Fibroblast of lung (primary cell): ENCODE data around the gene ACAT2. TPM values are rescaled to one million over a fixed set of nuclear protein-coding genes. Genes with fewer than 3 reads are reported as not detected.
A peak's percentile ranks its signal among the peaks of the same experiment; 100 is the strongest.

ENCODE experiments used
- DNase-seq, 2 donors: peaks; one replicate each; pipeline versions ENCODE4 v3.0.0 to v3.0.0-alpha.2; 2010; ENCODE audit warnings: low read depth in 2 of 2
- H2AFZ ChIP-seq: 2 replicates; pipeline ENCODE4 v1.5.1; 2012; ENCODE audit warnings: low read length, control low read depth, inconsistent platforms
- H3K27ac ChIP-seq: 2 replicates; pipeline ENCODE4 v1.5.1; 2011; ENCODE audit warnings: low read length, control low read depth; ENCODE audit not compliant: insufficient read depth
- H3K27me3 ChIP-seq: 2 replicates; pipeline ENCODE4 v1.5.1; 2011; ENCODE audit warnings: mild to moderate bottlenecking, low read length; ENCODE audit not compliant: control insufficient read depth, insufficient read depth
- H3K36me3 ChIP-seq: 2 replicates; pipeline ENCODE4 v1.5.1; 2011; ENCODE audit warnings: low read length; ENCODE audit not compliant: control insufficient read depth, insufficient read depth
- H3K4me1 ChIP-seq: 2 replicates; pipeline ENCODE4 v1.5.1; 2011; ENCODE audit warnings: low read length; ENCODE audit not compliant: control insufficient read depth, insufficient read depth; ENCODE audit errors: extremely low read depth
- H3K4me2 ChIP-seq: 2 replicates; pipeline ENCODE4 v1.5.1; 2011; ENCODE audit warnings: low read length, control low read depth; ENCODE audit not compliant: insufficient read depth; ENCODE audit errors: extremely low read depth
- H3K4me3 ChIP-seq, 4 experiments: fragments of 200-600 bp in 1 of 4; sonication (generic) in 1 of 4; replicated peaks in 1 of 4; 2 replicates each; pipeline ENCODE4 v1.5.1; 2011 to 2016; ENCODE audit warnings: low read length in 4 of 4, low read depth in 3 of 4, mild to moderate bottlenecking in 3 of 4, control low read depth in 2 of 4, inconsistent platforms in 1 of 4, mixed read lengths in 1 of 4; ENCODE audit not compliant: insufficient read depth in 1 of 4; ENCODE audit errors: control extremely low read depth in 1 of 4
- H3K79me2 ChIP-seq: 2 replicates; pipeline ENCODE4 v1.5.1; 2012; ENCODE audit warnings: mild to moderate bottlenecking, low read length, inconsistent platforms; ENCODE audit not compliant: control insufficient read depth, insufficient read depth
- H3K9ac ChIP-seq: 2 replicates; pipeline ENCODE4 v1.5.1; 2011; ENCODE audit warnings: mild to moderate bottlenecking, low read length, control low read depth; ENCODE audit not compliant: insufficient read depth
- H3K9me3 ChIP-seq: 2 replicates; pipeline ENCODE4 v1.5.1; 2012; ENCODE audit warnings: low read depth, low read length; ENCODE audit not compliant: control insufficient read depth, insufficient read depth
- H4K20me1 ChIP-seq: 2 replicates; pipeline ENCODE4 v1.5.1; 2011; ENCODE audit warnings: low read length; ENCODE audit not compliant: control insufficient read depth, insufficient read depth; ENCODE audit errors: extremely low read depth
- CTCF ChIP-seq, 2 donors: IDR thresholded peaks in 1 of 2; conservative IDR thresholded peaks in 1 of 2; 1 replicate in 1 of 2; 2 replicates in 1 of 2; pipeline ENCODE4 v1.5.1; 2011 to 2012; ENCODE audit warnings: low read length in 2 of 2, control low read depth in 1 of 2, inconsistent platforms in 1 of 2, low read depth in 1 of 2, mild to moderate bottlenecking in 1 of 2
- EZH2 ChIP-seq: IDR thresholded peaks from 2 replicates; pipeline ENCODE4 v1.5.1; 2012; ENCODE audit warnings: low read length, control low read depth, mild to moderate bottlenecking; ENCODE audit errors: missing control alignments
- polyA plus RNA-seq, 2 donors: library from polyadenylated mRNA; depleted of rRNA in 1 of 2; stranded (reverse) in 1 of 2; unstranded in 1 of 2; fragments of >200 nt; gene quantifications; 2 replicates each; pipeline ENCODE4 v1.2.1, GENCODE V29; 2011 to 2012; ENCODE audit warnings: missing spikeins in 1 of 2
- total RNA-seq: library from RNA; depleted of rRNA; stranded (reverse); fragments of >200 nt; gene quantifications from 2 replicates; pipeline ENCODE4 v1.2.1, GENCODE V29; 2014

Gene ACAT2
- total and polyA plus RNA-seq, 2 donors (not counting 1 experiment from before 2014, with no cell fraction given): 108 to 121 TPM

- Histone ChIP-seq H2AFZ (no peak overlapping the region), H3K27me3 (no peaks in the 10 kb centered on the region), H3K27ac (no peak overlapping the region), H3K4me3 (no peak overlapping the region), H3K4me2 (no peak overlapping the region), H3K36me3 (no peaks in the 10 kb centered on the region), H3K9ac (no peak overlapping the region), H3K9me3 (no peaks in the 10 kb centered on the region), H3K4me1 (no peaks in the 10 kb centered on the region), H4K20me1 (no peaks in the 10 kb centered on the region), H3K79me2 (peaks cover 9% of the 10 kb centered on the region)
- TF ChIP-seq CTCF (conservative IDR thresholded peaks at IDR 0.05 in 1 of 2, IDR thresholded peaks at IDR 0.05 in 1 of 2; ENCODE audit: low read depth in 1 of 2, low read length in 2 of 2): no peak
- TF ChIP-seq EZH2: no peak
- DNase-seq: no peak
Observed at GRCh38 chr6:159797554-159797953, 35.7 kb downstream of the ACAT2 start.

- no peak for DNase-seq
- no peaks in the 10 kb centered on the region for H3K79me2 ChIP-seq
- no peak within 1 kb of the TSS for H3K4me3 ChIP-seq
- no peaks in the 10 kb centered on the region for H3K9me3 ChIP-seq
- no peak for TF ChIP-seq CTCF (conservative IDR thresholded peaks at IDR 0.05 in 1 of 2, IDR thresholded peaks at IDR 0.05 in 1 of 2; ENCODE audit: low read depth in 1 of 2, low read length in 2 of 2)
- no peak for TF ChIP-seq EZH2
- H3K4me2 ChIP-seq: no peak within 1 kb of the TSS
- no peaks in the 10 kb centered on the region for H4K20me1 ChIP-seq
- no peak within 1 kb of the TSS for H2AFZ ChIP-seq
- H3K4me1 ChIP-seq: no peaks in the 10 kb centered on the region
- H3K27ac ChIP-seq: no peak within 1 kb of the TSS
- H3K27me3 ChIP-seq: no peaks in the 10 kb centered on the region
- no peak within 1 kb of the TSS for H3K9ac ChIP-seq
- H3K36me3 ChIP-seq: no peaks in the 10 kb centered on the region
Observed at GRCh38 chr6:159800141-159800865, 38.5 kb downstream of the ACAT2 start, which contains the start of gene PNLDC1. TSS of gene PNLDC1 (plus strand) at chr6:159800276. CDS start at chr6:159800308, 32 bp downstream.

GRCh38 chr6:159801935-159802334 is 40.1 kb downstream of the ACAT2 start:
- DNase-seq: peak in 1 of 2 donors; percentile 69
- no peak overlapping the region for H3K4me2 ChIP-seq
- H3K79me2 ChIP-seq: no peaks in the 10 kb centered on the region
- H3K36me3 ChIP-seq: no peaks in the 10 kb centered on the region
- TF ChIP-seq EZH2: no peak
- no peak for TF ChIP-seq CTCF (conservative IDR thresholded peaks at IDR 0.05 in 1 of 2, IDR thresholded peaks at IDR 0.05 in 1 of 2; ENCODE audit: low read depth in 1 of 2, low read length in 2 of 2)
- no peak overlapping the region for H3K4me3 ChIP-seq
- H3K27ac ChIP-seq: no peak overlapping the region
- no peaks in the 10 kb centered on the region for H3K4me1 ChIP-seq
- H3K27me3 ChIP-seq: no peaks in the 10 kb centered on the region
- no peaks in the 10 kb centered on the region for H3K9me3 ChIP-seq
- H2AFZ ChIP-seq: no peak overlapping the region
- H3K9ac ChIP-seq: no peak overlapping the region
- no peaks in the 10 kb centered on the region for H4K20me1 ChIP-seq
